Fibroblast of skin of left biceps (primary cell): ENCODE results near the gene ELP1.
A peak's percentile ranks its signal among the peaks of the same experiment; 100 is the strongest.
"Not testable (repeated sequence)": the region's sequence is repeated elsewhere in the genome, so short reads cannot be mapped to it uniquely, and the experiment has no call there.

ENCODE experiments used
- DNase-seq, 2 experiments: peaks; one replicate each; pipeline ENCODE4 v3.0.0-alpha.2; 2013; ENCODE audit warnings: low read depth in 2 of 2

The ELP1 gene

DNA sequence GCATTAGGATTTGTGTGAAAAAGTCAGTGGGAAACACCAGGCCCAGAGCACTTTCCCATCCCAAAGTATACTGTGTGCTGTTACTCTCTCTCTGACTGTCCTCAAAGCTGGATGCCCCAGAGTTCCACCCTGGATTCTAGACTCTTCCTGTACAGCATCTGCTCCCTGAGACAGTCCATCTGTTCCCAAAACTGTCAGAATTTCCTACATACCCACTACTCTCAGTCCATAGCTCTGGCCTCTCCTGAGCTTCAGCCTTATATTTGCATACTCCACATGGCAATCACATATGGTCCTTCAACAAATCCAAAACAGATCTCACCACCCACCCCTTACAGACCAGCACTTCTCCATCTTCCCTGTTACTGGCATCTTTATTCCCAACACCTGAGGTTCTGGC is 9.5 kb downstream of the ELP1 start:
- no peak for DNase-seq

DNA sequence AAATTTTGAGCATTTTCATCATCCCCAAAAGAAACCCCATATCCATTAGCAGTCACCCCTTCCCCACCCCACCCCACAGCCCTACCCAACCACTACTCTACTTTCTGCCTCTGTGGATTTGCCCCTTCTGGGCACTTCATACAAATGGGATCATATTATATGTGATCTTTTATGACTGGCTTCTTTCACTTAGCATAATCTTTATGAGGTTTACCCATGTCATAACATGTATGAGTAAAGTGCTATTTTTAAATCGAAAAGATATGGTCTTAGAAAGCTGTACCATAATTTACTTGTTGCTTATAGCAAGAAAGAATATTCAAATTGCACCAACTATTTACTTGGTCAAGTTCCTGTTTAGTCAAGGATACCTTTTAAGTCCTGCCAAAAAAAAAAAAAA is 12.7 kb downstream of the ELP1 start:
- DNase-seq = no peak

DNA sequence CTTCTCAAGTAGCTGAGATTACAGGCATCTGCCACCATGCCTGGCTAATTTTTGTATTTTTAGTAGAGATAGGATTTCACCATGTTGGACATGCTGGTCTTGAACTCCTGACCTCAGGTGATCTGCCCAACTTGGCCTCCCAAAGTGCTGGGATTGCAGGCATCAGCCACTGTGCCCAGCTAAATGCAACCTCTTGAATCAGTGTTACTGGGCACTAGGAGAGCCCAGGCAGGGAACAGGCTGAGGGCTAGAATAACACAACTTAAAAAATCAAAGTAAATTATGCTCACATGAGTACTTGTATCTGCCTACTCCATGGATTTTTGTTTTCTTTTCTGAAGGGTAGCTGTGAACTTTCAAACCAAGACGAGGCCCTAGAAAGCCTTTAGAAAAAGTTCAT is 13.5 kb downstream of the ELP1 start:
- DNase-seq = not testable (repeated sequence)

DNA sequence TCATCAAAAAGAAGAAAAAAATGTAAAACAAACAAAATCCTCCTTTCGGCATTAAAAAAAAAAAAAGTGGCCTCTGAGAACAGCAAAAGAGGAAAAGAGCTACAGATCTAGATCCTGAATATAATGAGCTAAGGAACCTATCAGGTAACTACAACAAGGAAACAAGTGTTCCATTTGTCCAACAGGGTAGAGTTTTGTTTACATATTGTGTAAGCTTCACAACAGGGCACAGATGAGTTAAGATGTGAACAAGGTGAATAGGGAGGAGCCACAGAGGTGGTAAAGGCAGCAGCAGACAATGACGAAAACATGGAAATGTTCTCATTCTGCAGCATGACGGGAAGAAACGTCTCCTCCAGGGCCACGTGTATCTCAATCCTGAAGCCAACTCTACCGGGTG is 14.4 kb downstream of the ELP1 start:
- DNase-seq = no peak

DNA sequence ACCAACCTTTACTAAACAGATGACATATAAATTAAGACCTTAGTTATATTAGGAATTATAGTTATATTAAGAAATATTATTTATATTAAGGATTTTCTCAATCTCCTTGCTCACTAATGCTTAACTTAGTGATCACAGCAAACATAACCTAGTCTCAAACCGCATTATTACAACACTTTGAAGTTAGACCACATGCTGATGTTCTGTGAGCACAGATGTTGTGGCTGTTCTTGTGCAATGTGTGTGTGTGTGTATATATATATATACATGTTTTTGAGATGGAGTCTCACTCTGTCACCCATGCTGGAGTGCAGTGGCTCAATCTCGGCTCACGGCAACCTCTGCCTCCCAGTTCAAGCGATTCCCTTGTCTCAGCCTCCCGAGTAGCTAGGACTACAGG is 20.5 kb downstream of the ELP1 start:
- no peak for DNase-seq

DNA sequence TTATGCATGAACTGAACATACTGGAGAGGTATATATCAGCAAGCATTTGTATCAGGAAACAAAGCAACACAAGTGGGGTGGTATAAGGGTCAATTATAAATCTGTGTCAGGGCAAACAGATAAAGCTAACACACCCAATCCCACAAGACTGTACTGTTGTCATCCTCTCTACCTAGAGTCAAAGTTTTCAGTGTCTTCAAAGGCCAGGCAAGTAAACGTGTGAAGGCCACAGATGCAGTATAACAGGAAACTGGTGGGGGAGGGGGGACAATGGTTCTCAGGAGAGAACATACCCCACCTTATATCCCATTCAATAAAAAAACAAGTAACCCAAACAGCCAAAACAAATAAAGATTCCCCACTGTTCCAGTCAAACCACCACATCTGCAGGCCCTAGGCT is 22.1 kb downstream of the ELP1 start:
- no peak for DNase-seq

DNA sequence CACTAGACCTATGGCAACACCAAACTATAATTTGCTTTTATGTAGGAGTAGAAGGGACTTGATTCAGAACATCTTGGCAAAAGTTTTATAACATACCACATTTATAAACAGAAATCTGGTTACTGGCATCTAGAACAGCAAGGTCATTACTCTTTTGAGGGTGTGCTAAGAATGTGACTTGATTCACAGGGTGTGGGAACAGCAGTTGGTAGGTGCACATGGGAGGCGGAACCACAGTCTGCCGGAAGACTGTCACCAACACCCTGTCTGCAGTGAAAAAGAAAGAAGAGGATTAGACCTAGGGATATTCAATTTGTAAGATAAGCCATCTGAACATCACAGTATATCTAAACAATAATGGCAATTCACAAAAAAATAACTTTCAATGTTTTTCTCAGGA is 23.0 kb downstream of the ELP1 start:
- no peak for DNase-seq

DNA sequence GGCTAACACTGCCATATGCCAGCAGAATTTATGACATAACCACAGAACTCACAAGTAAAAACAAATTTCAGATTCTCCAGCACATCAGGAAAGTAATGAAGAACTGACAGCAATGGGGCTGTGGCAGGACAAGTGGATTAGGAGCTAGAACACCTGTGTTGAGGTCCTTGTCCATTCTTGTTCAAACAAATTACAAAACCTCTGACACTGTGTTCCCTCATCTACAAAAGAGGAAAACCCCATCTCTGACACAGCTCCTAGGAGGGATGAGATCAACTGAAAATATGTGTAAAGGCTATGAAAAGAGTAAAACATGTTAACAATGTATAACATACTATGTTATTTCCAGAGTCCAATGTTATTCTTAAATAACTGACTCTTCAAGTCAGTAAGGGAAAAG is 23.5 kb downstream of the ELP1 start:
- DNase-seq = no peak

DNA sequence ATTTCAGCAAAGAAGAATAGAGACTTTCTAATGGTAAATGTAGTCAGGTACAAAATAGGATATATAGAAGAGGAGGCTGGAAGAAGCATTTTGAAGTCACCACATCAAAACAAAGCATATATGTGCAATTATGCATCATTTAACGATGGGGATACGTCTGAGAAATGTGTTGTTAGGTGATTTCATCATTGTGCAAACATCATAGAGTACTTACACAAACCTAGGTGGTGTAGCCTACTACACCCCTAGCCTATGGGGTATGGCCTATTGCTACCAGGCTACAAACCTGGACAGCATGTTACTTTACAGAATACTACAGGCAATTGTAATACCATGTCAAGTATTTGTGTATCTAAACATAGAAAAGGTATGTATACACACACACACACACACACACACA is 28.4 kb downstream of the ELP1 start:
- DNase-seq = no peak

DNA sequence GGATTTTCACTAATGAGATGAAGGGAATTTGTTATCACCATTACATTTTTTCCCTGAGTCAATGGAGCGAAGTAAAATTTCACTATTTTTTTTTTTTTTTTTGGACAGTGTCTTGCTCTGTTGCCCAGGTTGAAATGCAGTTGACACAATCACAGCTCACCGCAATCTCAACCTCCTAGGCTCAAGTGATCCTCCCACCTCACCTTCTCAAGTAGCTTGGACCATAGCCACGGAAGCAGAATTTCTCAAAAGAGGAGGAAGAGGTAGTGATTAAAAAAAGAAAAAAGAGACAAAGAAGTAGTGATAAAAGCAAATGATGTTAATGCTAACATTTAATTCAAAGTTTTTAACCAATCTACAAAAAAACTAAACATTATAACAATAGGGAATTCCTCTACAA is 29.8 kb downstream of the ELP1 start:
- no peak for DNase-seq

DNA sequence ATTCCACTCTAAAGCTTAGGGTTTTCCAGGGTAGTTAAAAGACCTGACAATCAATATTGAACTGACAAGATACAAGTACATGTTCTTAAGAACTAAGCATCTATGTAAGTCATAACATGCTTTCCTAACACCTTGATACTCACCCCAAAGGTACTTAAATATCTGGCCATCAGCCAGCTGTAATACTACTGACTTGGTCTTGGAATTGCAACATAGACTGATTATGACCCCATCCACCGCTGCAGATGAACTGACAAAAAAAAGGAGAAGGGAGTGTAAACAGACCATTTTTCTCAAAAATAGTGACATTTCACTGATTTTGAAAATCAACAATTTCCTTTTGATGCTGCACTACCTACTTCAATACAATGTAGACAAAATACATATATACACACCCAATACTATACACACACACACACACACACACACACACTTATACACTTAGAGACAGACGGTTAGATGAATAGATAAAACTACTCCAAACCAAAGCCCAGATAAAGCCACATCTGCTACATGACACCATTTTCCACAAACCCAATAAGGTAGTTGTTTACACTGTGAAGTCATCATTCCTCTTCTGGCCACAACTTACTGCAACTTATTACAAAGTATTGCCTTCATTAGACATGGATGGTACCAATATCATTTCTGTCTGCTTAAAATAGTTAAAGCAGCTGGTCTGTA is 30.4 kb downstream of the ELP1 start:
- no peak for DNase-seq

DNA sequence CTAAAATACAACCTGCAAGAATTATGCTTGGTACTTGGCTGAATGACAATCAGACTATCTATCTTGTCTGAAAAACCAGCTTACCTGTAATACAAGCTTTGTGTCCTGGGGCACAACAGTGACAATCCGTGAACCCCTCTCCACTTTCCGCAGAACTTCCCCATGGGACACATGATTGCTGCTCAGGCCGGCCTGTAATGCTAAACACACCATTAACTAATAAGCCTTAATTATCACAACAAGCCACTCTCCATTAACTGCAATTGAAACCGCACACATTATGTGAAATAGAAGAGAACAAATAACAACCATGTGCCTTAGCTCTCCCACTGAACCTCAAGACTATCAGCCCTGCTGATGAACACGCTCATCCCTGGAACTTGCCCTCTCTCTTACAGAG is 33.7 kb downstream of the ELP1 start:
- DNase-seq = no peak

DNA sequence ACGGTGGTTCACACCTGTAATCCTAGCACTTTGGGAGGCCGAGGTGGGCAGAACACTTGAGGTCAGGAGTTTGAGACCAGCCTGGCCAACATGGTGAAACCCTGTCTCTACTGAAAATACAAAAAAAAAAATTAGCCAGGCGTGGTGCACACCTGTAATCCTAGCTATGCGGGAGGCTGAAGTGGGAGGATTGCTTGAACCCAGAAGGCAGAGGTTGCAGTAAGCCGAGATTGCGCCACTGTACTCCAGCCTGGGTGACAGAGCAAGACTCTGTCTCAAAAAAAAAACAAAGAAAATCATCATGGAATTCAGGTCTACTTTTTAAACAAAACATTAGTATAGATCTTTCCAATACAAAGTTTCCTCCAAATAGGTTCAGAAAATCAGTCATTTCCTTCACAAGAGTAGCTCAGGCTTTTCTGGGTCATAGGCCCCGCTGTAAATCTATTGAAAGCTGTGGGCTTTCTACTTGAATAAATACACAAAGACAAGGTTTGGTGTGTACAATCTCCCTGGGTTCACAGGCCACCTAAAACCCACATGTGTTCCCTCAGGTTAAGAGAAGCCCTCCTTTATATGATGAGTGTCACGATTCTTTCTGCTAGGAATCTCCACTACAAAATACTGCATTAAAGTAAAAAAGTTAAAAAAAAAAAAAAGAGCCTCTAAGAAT is 34.8 kb downstream of the ELP1 start:
- DNase-seq = not testable (repeated sequence)

DNA sequence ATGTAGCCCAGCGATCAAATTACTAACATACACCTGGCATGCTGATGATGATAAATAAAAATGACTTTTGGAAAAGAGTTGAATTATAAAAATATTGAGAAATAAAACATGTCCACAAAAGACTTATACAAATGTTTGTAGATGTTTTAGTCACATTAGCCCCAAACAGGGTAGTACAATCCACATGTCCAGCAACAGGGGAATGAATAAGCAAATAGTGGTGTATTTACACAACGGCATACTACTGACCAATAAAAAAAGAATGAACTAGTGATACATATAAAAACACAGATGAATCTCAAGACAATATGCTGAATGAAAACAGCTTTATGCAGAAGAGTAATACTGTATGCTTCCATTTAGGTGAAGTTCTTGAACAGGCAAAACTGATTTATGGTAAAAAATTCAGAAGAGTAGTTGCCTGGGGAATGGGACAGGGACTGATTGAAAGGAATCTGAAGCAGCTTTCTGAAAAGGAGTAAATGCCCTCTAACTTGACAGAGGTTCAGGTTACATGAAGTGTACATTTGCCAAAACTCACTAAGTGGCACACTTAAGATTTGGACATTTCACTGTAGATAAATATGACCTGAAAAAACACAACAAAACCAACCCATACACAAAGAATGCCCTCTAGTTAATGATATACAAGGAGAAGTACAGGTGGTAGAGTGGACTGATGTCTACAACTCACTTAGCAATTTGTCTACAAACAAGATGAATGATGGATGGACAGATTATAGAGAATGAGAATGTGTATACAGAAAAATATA is 36.4 kb downstream of the ELP1 start:
- DNase-seq = no peak

DNA sequence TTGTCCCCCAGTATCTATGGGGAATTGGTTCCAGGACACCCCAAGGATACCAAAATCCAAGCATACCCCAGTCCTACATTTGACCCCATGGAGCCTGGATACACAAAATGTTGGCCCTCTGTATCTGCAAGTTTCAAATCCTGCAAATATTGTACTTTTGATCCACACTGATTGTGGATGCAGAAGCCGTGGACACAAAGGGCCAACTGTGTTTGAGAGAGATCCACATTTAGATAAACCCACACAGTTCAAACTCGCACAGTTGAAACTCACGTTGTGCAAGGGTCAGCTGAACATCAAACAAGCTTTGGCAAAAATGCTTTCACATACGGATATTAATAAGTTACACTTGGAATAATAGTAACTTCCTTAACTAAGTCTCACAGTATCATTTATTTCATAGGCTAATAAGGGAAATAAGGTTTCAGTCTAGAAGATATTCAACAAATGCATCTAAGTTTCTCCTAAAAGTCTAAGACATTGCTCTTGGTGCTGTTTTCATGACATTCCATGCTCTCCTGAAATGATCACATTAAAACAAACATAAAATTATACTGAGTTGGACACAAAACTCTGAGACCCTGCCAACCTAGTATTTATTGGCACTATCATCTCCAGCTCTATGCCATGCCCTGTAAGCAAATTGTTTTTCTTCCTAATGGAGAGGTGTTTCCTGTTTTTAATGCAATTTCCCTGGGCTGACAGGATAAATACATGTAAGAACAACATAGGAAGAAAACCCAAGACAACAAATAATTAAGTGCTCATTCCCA is 39.5 kb downstream of the ELP1 start:
- DNase-seq = no peak

DNA sequence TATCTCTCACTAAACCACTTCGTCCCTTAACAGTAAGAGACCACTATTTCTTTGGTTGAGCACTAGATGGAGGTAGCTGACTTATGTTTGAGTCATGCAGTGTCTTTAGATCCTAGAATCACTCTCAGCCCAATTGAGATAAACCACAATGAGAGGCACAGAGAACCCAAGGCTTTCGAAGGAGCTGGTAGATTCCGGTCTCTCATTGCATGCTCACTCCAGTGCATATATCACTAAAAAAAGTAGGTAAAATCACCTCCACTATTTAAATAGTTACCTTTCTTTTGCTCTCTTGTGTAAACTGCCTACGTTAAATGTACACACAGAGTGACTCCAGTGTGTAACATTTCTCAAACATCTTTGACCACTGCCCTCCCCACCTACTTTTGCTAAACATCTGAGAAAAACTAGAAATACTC is 44.3 kb downstream of the ELP1 start:
- peak; percentile 6 to 8 for DNase-seq

DNA sequence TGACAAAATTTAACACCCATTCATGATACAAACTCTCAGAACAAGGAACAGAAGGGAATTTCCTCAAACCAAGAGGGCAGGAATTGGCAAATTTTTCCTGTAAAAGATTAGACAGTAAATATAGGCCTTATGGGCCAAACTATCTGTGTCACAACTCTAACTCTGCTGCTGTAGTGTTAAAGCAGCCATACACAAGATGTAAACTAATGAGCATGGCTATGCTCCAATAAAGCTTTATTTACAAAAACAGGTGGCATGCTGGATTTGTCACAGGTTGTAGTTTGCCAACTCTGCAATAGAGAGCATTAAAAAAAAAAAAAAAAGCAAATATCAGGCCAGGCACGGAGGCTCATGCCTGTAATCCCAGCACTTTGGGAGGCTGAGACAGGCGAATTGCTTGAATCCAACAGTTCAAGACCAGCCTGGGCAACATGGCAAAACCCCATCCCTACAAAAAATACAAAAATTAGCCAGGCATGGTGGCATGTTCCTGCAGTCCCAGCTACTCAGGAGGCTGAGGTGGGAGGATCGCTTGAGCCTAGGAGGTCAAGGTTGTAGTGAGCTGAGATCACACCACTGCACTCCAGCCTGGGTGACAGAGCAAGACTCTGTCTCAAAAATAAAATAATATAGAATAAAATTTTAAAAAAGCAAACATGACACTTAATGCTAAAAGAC is 47.2 kb downstream of the ELP1 start:
- DNase-seq = not testable (repeated sequence)

DNA sequence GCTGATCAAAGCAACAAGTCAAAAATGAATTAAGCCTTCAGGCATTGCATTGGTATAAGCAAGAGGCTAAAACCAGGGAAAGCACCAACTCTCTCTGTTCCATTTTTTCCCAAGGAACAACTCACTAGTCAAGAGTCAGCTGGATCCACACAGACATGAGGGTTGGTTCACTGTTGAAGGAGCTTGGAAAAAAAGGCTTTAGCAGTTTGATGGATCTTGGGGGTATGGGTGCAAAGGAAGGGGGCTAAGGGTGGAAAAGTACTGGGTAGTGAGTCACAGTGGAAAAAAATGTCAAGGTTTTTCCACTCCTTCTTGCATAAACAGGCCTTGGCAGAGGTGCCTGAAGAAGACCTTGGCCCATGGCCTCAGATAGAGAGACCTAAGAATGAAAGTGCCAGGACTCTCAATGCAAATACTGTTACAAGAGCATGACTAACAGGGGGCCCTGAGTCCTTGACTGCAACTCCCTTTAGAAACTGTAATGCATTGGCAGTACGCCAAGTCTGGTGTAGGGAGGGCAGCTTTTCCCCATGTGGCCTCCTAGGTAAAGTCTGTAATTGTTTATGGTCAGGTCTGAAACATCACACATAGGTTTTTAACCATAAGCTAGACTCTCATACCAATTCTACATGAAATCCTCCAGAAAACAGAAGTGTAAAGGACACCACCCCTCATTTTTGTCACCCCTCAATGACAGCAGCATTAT is 48.1 kb downstream of the ELP1 start:
- peak; percentile 31 to 44 for DNase-seq

DNA sequence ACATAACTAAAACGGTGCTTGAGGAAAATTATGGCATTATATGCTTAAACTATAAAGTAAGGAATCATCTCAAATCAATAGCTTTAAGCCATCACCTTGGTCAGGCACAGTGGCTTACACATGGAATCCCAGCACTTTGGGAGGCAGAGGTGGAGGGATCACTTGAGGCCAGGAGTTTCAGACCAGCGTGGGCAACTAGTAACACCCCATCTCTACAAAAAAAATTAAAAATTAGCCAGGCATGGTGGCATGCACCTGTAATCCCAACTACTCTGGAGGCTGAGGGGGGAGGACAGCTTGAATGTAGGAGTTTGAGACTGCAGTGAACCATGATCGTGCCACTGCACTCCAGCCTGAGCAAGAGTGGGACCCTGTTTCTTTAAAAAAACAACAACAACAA is 49.2 kb downstream of the ELP1 start:
- DNase-seq = no peak

DNA sequence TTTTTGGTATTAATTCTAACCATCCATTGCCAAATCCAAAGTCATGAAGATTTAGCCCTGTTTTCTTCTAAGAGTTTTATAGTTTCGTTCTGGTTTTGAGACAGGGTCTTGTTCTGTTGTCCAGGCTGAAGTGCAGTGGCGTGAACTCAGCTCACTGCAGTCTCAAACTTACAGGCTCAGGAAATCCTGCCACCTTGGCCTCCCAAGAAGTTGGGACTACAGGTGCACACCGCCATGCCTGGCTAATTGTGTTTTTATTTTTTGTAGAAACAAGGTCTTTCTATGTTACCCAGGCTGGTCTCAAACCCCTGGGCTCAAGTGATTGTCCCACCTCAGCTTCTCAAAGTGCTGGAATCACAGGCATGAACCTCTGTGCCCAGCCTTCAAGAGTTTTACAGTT is 50.8 kb downstream of the ELP1 start:
- no peak for DNase-seq
